Mucosa of descending colon (tissue), 3 donors: ENCODE measurements around the gene ANO4. TPM values are rescaled to one million over a fixed set of nuclear protein-coding genes. Genes with fewer than 3 reads are reported as not detected.

ENCODE experiments used
- total RNA-seq, 3 donors: library from RNA; stranded (reverse); fragmentation: NEBNext Ultra II Directional in 2 of 3; extraction: Animal tissue kit (Norgen Biotek cat#: 25700) in 2 of 3; gene quantifications; one replicate each; pipeline versions ENCODE4 v1.2.1 to v1.2.4, GENCODE V29; 2021 to 2023
- donor health status: DM: no; HTN: no; CAD: no; lungs with moderate emphysema.
- donor health status: DM: no; HTN: no; CAD: no.
- donor health status: DM: no; HTN: yes; CAD: no.

Gene ANO4
- total RNA-seq, 3 donors from 2014 or later, result 0.13 to 1.9 (median 0.14) TPM

Other genes starting within 250 kb of the ANO4 start
- 10 to 100 TPM; 14.0 to 24.0 (median 22.9) TPM for gene GAS2L3, start 221.1 kb upstream of the ANO4 start, total RNA-seq